Central memory CD4-positive, alpha-beta T cell (primary cell): ENCODE results near the gene CAMSAP3.
"Not testable (repeated sequence)": the region's sequence is repeated elsewhere in the genome, so short reads cannot be mapped to it uniquely, and the experiment has no call there.

Source experiments
- DNase-seq: peaks from one replicate; pipeline ENCODE4 v3.0.0; 2022
- total RNA-seq, 3 experiments: gene quantifications; one replicate each; lab custom pipeline; 2026; lab: John Stamatoyannopoulos, UW

CAMSAP3 gene
- total RNA-seq = 0.77 to 1.9 (median 1.4) reads per million in 3 experiments

GRCh38 chr19:7595466-7596133, at the start of gene CAMSAP3:
Gene CAMSAP3 (plus strand): TSS chr19:7595863. CDS start chr19:7596003, 140 bp downstream.
- no peak for DNase-seq

GRCh38 chr19:7545904-7546303, 49.8 kb upstream of the CAMSAP3 start:
- DNase-seq = no peak

- no peak for DNase-seq
These were observed 48.5 kb upstream of the CAMSAP3 start for GRCh38 chr19:7547159-7547558.

GRCh38 chr19:7549429-7550148, 46.1 kb upstream of the CAMSAP3 start:
- DNase-seq = no peak

GRCh38 chr19:7550169-7550770, 45.4 kb upstream of the CAMSAP3 start:
- no peak for DNase-seq

GRCh38 chr19:7550987-7551761, 44.5 kb upstream of the CAMSAP3 start:
- DNase-seq = peak; percentile 20

- DNase-seq = no peak
These were observed 42.9 kb upstream of the CAMSAP3 start for GRCh38 chr19:7552781-7553180.

- no peak for DNase-seq
These were observed 41.1 kb upstream of the CAMSAP3 start for GRCh38 chr19:7554565-7554964.

GRCh38 chr19:7554990-7555864, 40.4 kb upstream of the CAMSAP3 start:
- no peak for DNase-seq

- no peak for DNase-seq
These were observed 38.9 kb upstream of the CAMSAP3 start for GRCh38 chr19:7556696-7557315.

- DNase-seq = no peak
These were observed 37.0 kb upstream of the CAMSAP3 start for GRCh38 chr19:7558667-7559066.

- DNase-seq = no peak
These were observed 36.6 kb upstream of the CAMSAP3 start for GRCh38 chr19:7559102-7559501.

- no peak for DNase-seq
These were observed 35.4 kb upstream of the CAMSAP3 start for GRCh38 chr19:7560255-7560654.

GRCh38 chr19:7561325-7561724, 34.3 kb upstream of the CAMSAP3 start:
- DNase-seq = no peak

GRCh38 chr19:7562646-7563393, 32.8 kb upstream of the CAMSAP3 start:
- DNase-seq = no peak

GRCh38 chr19:7564866-7565265, 30.8 kb upstream of the CAMSAP3 start:
- DNase-seq = no peak

- DNase-seq = no peak
These were observed 30.3 kb upstream of the CAMSAP3 start for GRCh38 chr19:7565332-7565731.

GRCh38 chr19:7570761-7571160, 24.9 kb upstream of the CAMSAP3 start:
- DNase-seq = no peak

- DNase-seq = no peak
These were observed 20.1 kb upstream of the CAMSAP3 start for GRCh38 chr19:7575434-7576040.

GRCh38 chr19:7577422-7577821, 18.2 kb upstream of the CAMSAP3 start:
- DNase-seq = not testable (repeated sequence)
